ENCODE results near the gene PTPRK.

DNA sequence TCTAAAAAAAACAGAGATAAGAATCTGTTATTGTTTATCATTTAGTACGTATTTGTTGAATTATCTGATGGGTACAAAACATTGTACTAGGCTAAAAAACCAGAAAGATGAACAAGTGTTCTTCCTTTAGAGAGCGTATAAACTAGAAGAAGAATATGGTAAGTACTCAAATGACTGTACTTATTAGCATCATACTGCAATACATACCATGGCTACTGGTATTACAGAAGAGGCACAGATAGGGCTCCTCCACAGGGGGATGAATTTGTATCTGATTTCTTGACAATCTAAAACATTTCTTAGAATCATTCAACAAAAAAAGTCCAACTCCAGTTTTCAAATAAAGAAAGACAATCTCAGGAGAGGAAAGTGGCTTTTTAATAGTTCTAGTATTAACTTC lies 501.6 kb downstream of the PTPRK start:
- no peak for TF ChIP-seq ELF1 (IDR thresholded peaks at IDR 0.05; ENCODE audit: borderline replicate concordance, low read depth)
- TF ChIP-seq, protein P1, sequence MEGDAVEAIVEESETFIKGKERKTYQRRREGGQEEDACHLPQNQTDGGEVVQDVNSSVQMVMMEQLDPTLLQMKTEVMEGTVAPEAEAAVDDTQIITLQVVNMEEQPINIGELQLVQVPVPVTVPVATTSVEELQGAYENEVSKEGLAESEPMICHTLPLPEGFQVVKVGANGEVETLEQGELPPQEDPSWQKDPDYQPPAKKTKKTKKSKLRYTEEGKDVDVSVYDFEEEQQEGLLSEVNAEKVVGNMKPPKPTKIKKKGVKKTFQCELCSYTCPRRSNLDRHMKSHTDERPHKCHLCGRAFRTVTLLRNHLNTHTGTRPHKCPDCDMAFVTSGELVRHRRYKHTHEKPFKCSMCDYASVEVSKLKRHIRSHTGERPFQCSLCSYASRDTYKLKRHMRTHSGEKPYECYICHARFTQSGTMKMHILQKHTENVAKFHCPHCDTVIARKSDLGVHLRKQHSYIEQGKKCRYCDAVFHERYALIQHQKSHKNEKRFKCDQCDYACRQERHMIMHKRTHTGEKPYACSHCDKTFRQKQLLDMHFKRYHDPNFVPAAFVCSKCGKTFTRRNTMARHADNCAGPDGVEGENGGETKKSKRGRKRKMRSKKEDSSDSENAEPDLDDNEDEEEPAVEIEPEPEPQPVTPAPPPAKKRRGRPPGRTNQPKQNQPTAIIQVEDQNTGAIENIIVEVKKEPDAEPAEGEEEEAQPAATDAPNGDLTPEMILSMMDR (IDR thresholded peaks at IDR 0.05 in 2 of 3, conservative IDR thresholded peaks at IDR 0.05 in 1 of 3; ENCODE audit: borderline replicate concordance in 1 of 3, insufficient read depth in 1 of 3, low read depth in 2 of 3, low read length in 2 of 3) = no peak
- TF ChIP-seq YY1 (IDR thresholded peaks at IDR 0.05; ENCODE audit: extremely low read depth, insufficient replicate concordance, low read depth, low read length) = no peak
- no peak for TF ChIP-seq SP1 (IDR thresholded peaks at IDR 0.05; ENCODE audit: low read depth)
- TF ChIP-seq MAX (IDR thresholded peaks at IDR 0.05) = no peak
- no peak for TF ChIP-seq ATF3 (IDR thresholded peaks at IDR 0.05)
- TF ChIP-seq, protein P2, sequence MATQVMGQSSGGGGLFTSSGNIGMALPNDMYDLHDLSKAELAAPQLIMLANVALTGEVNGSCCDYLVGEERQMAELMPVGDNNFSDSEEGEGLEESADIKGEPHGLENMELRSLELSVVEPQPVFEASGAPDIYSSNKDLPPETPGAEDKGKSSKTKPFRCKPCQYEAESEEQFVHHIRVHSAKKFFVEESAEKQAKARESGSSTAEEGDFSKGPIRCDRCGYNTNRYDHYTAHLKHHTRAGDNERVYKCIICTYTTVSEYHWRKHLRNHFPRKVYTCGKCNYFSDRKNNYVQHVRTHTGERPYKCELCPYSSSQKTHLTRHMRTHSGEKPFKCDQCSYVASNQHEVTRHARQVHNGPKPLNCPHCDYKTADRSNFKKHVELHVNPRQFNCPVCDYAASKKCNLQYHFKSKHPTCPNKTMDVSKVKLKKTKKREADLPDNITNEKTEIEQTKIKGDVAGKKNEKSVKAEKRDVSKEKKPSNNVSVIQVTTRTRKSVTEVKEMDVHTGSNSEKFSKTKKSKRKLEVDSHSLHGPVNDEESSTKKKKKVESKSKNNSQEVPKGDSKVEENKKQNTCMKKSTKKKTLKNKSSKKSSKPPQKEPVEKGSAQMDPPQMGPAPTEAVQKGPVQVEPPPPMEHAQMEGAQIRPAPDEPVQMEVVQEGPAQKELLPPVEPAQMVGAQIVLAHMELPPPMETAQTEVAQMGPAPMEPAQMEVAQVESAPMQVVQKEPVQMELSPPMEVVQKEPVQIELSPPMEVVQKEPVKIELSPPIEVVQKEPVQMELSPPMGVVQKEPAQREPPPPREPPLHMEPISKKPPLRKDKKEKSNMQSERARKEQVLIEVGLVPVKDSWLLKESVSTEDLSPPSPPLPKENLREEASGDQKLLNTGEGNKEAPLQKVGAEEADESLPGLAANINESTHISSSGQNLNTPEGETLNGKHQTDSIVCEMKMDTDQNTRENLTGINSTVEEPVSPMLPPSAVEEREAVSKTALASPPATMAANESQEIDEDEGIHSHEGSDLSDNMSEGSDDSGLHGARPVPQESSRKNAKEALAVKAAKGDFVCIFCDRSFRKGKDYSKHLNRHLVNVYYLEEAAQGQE (IDR thresholded peaks at IDR 0.05; ENCODE audit: low read depth) = no peak
- no peak for TF ChIP-seq EZH2 (IDR thresholded peaks at IDR 0.05)
